Activated CD4-positive, alpha-beta T cell treated with anti-CD3 and anti-CD28 coated beads, Interleukin-2, amount 10 ng/mL, durations not matched to agents 7 days and 5 days (primary cell): Measurements from ENCODE around the gene MTREX. TPM values are rescaled to one million over a fixed set of nuclear protein-coding genes. Genes with fewer than 3 reads are reported as not detected.

Experiments used
- CTCF ChIA-PET: fragments of 350-600 bp; sonication (Branson Sonifier 250); formaldehyde crosslinking; loops from one replicate; lab custom pipeline; 2021; ENCODE audit warnings: antibody characterized with exemption; lab: Charles Lee
- POLR2A ChIA-PET: fragments of 350-600 bp; sonication (Branson Sonifier 250); formaldehyde crosslinking; loops from one replicate; lab custom pipeline; 2021; ENCODE audit warnings: antibody characterized with exemption; lab: Charles Lee
- DNase-seq: peaks from one replicate; pipeline ENCODE4 v3.0.0-alpha.2; 2020
- H3K27ac Mint-ChIP-seq: one replicate; pipeline ENCODE4 v1.8.0; 2021; ENCODE audit warnings: mild to moderate bottlenecking, moderate library complexity, mixed read lengths
- H3K27me3 Mint-ChIP-seq: one replicate; pipeline ENCODE4 v1.8.0; 2021; ENCODE audit warnings: mixed read lengths
- H3K36me3 Mint-ChIP-seq: one replicate; pipeline ENCODE4 v1.8.0; 2021; ENCODE audit warnings: low read depth, mixed read lengths
- H3K4me1 Mint-ChIP-seq: one replicate; pipeline ENCODE4 v1.8.0; 2021; ENCODE audit warnings: mixed read lengths
- H3K4me3 Mint-ChIP-seq: one replicate; pipeline ENCODE4 v1.8.0; 2021; ENCODE audit warnings: mild to moderate bottlenecking, moderate library complexity, mixed read lengths
- H3K9me3 Mint-ChIP-seq: one replicate; pipeline ENCODE4 v1.8.0; 2021; ENCODE audit warnings: mixed read lengths
- total RNA-seq, 2 experiments: library from RNA; stranded (reverse); gene quantifications; one replicate each; pipeline ENCODE4 v1.2.3, GENCODE V29; 2021

The MTREX gene
- total RNA-seq, 2 experiments from 2014 or later, result 71.8 to 76.1 TPM

- ChIA-PET POLR2A (no interaction called here), CTCF (no interaction called here)
- no peak for DNase-seq
- no peaks in the 10 kb centered on the region for H3K27me3 Mint-ChIP-seq
- H3K36me3 Mint-ChIP-seq, result peaks cover 44% of the 10 kb centered on the region
- H3K27ac Mint-ChIP-seq, result no peak overlapping the region
- no peaks in the 10 kb centered on the region for H3K9me3 Mint-ChIP-seq
- H3K4me1 Mint-ChIP-seq, result peaks cover 6% of the 10 kb centered on the region
- H3K4me3 Mint-ChIP-seq, result no peak overlapping the region
Measured at GRCh38 chr5:55363856-55364255, 56.1 kb downstream of the MTREX start.

- Mint-ChIP-seq H3K4me3 (no peak overlapping the region), H3K4me1 (peaks cover 6% of the 10 kb centered on the region), H3K27ac (no peak overlapping the region), H3K9me3 (no peaks in the 10 kb centered on the region), H3K36me3 (peaks cover 40% of the 10 kb centered on the region), H3K27me3 (no peaks in the 10 kb centered on the region)
- ChIA-PET POLR2A (no interaction called here), CTCF (no interaction called here)
- DNase-seq, result no peak
Measured at GRCh38 chr5:55364537-55365055, 56.8 kb downstream of the MTREX start.

GRCh38 chr5:55370291-55370925 lies 62.6 kb downstream of the MTREX start:
- Mint-ChIP-seq H3K9me3 (peaks cover 11% of the 10 kb centered on the region), H3K4me1 (no peaks in the 10 kb centered on the region), H3K36me3 (peaks cover 63% of the 10 kb centered on the region), H3K27ac (no peak overlapping the region), H3K4me3 (no peak overlapping the region), H3K27me3 (no peaks in the 10 kb centered on the region)
- POLR2A ChIA-PET, result no interaction called here
- no peak for DNase-seq
- CTCF ChIA-PET, result interaction anchor here (1.7 kb wide), 1 partner anchor 11 kb away, joined by 3 read pairs; no protein-coding TSS in a partner anchor

- H3K4me3 Mint-ChIP-seq, result no peak overlapping the region
- CTCF ChIA-PET, result interaction anchor here (1.7 kb wide), 1 partner anchor 12 kb away, joined by 3 read pairs; no protein-coding TSS in a partner anchor
- H3K36me3 Mint-ChIP-seq, result peaks cover 68% of the 10 kb centered on the region
- POLR2A ChIA-PET, result no interaction called here
- no peaks in the 10 kb centered on the region for H3K4me1 Mint-ChIP-seq
- no peak for DNase-seq
- no peak overlapping the region for H3K27ac Mint-ChIP-seq
- H3K27me3 Mint-ChIP-seq, result no peaks in the 10 kb centered on the region
- peaks cover 11% of the 10 kb centered on the region for H3K9me3 Mint-ChIP-seq
Measured at GRCh38 chr5:55371145-55371544, 63.4 kb downstream of the MTREX start.

GRCh38 chr5:55372130-55372925 lies 64.5 kb downstream of the MTREX start:
- Mint-ChIP-seq H3K27me3 (no peaks in the 10 kb centered on the region), H3K27ac (no peak overlapping the region), H3K4me3 (no peak overlapping the region), H3K4me1 (no peaks in the 10 kb centered on the region), H3K9me3 (peaks cover 11% of the 10 kb centered on the region), H3K36me3 (peaks cover 60% of the 10 kb centered on the region)
- POLR2A ChIA-PET, result interaction anchor here (0.7 kb wide), 1 partner anchor 49 kb away, joined by 4 read pairs; no protein-coding TSS in a partner anchor
- CTCF ChIA-PET, result interaction anchor here (1.1 kb wide), 1 partner anchor 14 kb away, joined by 3 read pairs; no protein-coding TSS in a partner anchor
- no peak for DNase-seq

GRCh38 chr5:55377810-55378209 lies 70.0 kb downstream of the MTREX start:
- Mint-ChIP-seq H3K27ac (no peak overlapping the region), H3K36me3 (peaks cover 63% of the 10 kb centered on the region), H3K4me1 (no peaks in the 10 kb centered on the region), H3K27me3 (no peaks in the 10 kb centered on the region), H3K9me3 (peaks cover 8% of the 10 kb centered on the region), H3K4me3 (no peak overlapping the region)
- ChIA-PET CTCF (no interaction called here), POLR2A (no interaction called here)
- no peak for DNase-seq

- H3K4me3 Mint-ChIP-seq, result no peak overlapping the region
- H3K27me3 Mint-ChIP-seq, result no peaks in the 10 kb centered on the region
- H3K9me3 Mint-ChIP-seq, result peaks cover 14% of the 10 kb centered on the region
- H3K4me1 Mint-ChIP-seq, result peaks cover 17% of the 10 kb centered on the region
- CTCF ChIA-PET, result no interaction called here
- H3K36me3 Mint-ChIP-seq, result peaks cover 71% of the 10 kb centered on the region
- POLR2A ChIA-PET, result no interaction called here
- peak overlapping the region; percentile 25 for H3K27ac Mint-ChIP-seq
- no peak for DNase-seq
Measured at GRCh38 chr5:55383254-55383653, 75.5 kb downstream of the MTREX start.

GRCh38 chr5:55384072-55384471 lies 76.3 kb downstream of the MTREX start:
- Mint-ChIP-seq H3K27me3 (no peaks in the 10 kb centered on the region), H3K27ac (no peak overlapping the region), H3K36me3 (peaks cover 74% of the 10 kb centered on the region), H3K9me3 (peaks cover 14% of the 10 kb centered on the region), H3K4me3 (no peak overlapping the region), H3K4me1 (peaks cover 17% of the 10 kb centered on the region)
- POLR2A ChIA-PET, result no interaction called here
- CTCF ChIA-PET, result no interaction called here
- no peak for DNase-seq

- no peak for DNase-seq
- H3K9me3 Mint-ChIP-seq, result peaks cover 12% of the 10 kb centered on the region
- H3K36me3 Mint-ChIP-seq, result peaks cover 75% of the 10 kb centered on the region
- H3K4me3 Mint-ChIP-seq, result no peak overlapping the region
- ChIA-PET POLR2A (no interaction called here), CTCF (no interaction called here)
- H3K27me3 Mint-ChIP-seq, result no peaks in the 10 kb centered on the region
- no peak overlapping the region for H3K27ac Mint-ChIP-seq
- H3K4me1 Mint-ChIP-seq, result peaks cover 17% of the 10 kb centered on the region
Measured at GRCh38 chr5:55385227-55385626, 77.4 kb downstream of the MTREX start.

- CTCF ChIA-PET, result interaction anchor here (0.6 to 1.0 kb wide), 2 partner anchors 20 to 57 kb away, joined by 3 to 4 read pairs; no protein-coding TSS in a partner anchor
- Mint-ChIP-seq H3K9me3 (peaks cover 12% of the 10 kb centered on the region), H3K4me3 (no peak overlapping the region), H3K27ac (no peak overlapping the region), H3K27me3 (no peaks in the 10 kb centered on the region), H3K36me3 (peaks cover 75% of the 10 kb centered on the region), H3K4me1 (peaks cover 17% of the 10 kb centered on the region)
- DNase-seq, result no peak
- POLR2A ChIA-PET, result interaction anchor here (0.7 kb wide), 1 partner anchor 18 kb away, joined by 3 read pairs; no protein-coding TSS in a partner anchor
Measured at GRCh38 chr5:55385846-55386245, 78.1 kb downstream of the MTREX start.

- ChIA-PET CTCF (interaction anchor here (0.6 to 1.0 kb wide), 3 partner anchors 14 to 78 kb away, joined by 3 to 5 read pairs (median 3); no protein-coding TSS in a partner anchor), POLR2A (interaction anchor here (0.7 kb wide), 1 partner anchor 18 kb away, joined by 3 read pairs; no protein-coding TSS in a partner anchor)
- Mint-ChIP-seq H3K36me3 (peaks cover 76% of the 10 kb centered on the region), H3K27me3 (no peaks in the 10 kb centered on the region), H3K4me1 (peaks cover 17% of the 10 kb centered on the region), H3K4me3 (no peak overlapping the region), H3K9me3 (peaks cover 12% of the 10 kb centered on the region), H3K27ac (no peak overlapping the region)
- DNase-seq, result no peak
Measured at GRCh38 chr5:55386356-55386755, 78.6 kb downstream of the MTREX start.

- Mint-ChIP-seq H3K9me3 (peaks cover 14% of the 10 kb centered on the region), H3K27me3 (no peaks in the 10 kb centered on the region), H3K36me3 (peaks cover 78% of the 10 kb centered on the region), H3K4me1 (peaks cover 17% of the 10 kb centered on the region), H3K27ac (no peak overlapping the region), H3K4me3 (no peak overlapping the region)
- POLR2A ChIA-PET, result no interaction called here
- DNase-seq, result no peak
- CTCF ChIA-PET, result no interaction called here
Measured at GRCh38 chr5:55387865-55388264, 80.1 kb downstream of the MTREX start.

- Mint-ChIP-seq H3K27me3 (no peaks in the 10 kb centered on the region), H3K9me3 (peaks cover 3% of the 10 kb centered on the region), H3K27ac (no peak overlapping the region), H3K4me1 (peaks cover 2% of the 10 kb centered on the region), H3K36me3 (peaks cover 69% of the 10 kb centered on the region), H3K4me3 (no peak overlapping the region)
- CTCF ChIA-PET, result interaction anchor here (0.5 to 0.7 kb wide), 2 partner anchors 213 to 264 kb away, joined by 3 read pairs; no protein-coding TSS in a partner anchor
- DNase-seq, result no peak
- POLR2A ChIA-PET, result no interaction called here
Measured at GRCh38 chr5:55391707-55392106, 83.9 kb downstream of the MTREX start.
